DND-41 (cell line): ENCODE measurements around the gene SLC11A2.
"Not testable (repeated sequence)": the region's sequence is repeated elsewhere in the genome, so short reads cannot be mapped to it uniquely, and the experiment has no call there.

Experiments used
- ATAC-seq: fragments of 200-7000 bp; cut with Tn5 transposase; 3 replicates; pipeline ENCODE4 v1.9.1; 2021; ENCODE audit warnings: low read depth; ENCODE audit not compliant: insufficient read depth
- DNase-seq: peaks from one replicate; pipeline ENCODE4 v3.0.0-alpha.2; 2020
- H2AFZ ChIP-seq: 2 replicates; pipeline ENCODE4 v1.6.0; 2012; ENCODE audit warnings: low read depth, low read length
- H3K27ac ChIP-seq: 2 replicates; pipeline ENCODE4 v1.5.1; 2012; ENCODE audit warnings: low read length, inconsistent platforms
- H3K27me3 ChIP-seq: fragments of 200-600 bp; sonication (generic); 2 replicates; pipeline ENCODE4 v1.6.0; 2012; ENCODE audit warnings: low read length, mild to moderate bottlenecking, inconsistent platforms; ENCODE audit not compliant: insufficient read depth, poor library complexity
- H3K36me3 ChIP-seq: 2 replicates; pipeline ENCODE4 v1.5.1; 2012; ENCODE audit warnings: low read length, inconsistent platforms; ENCODE audit not compliant: insufficient read depth
- H3K4me1 ChIP-seq: 2 replicates; pipeline ENCODE4 v1.5.1; 2012; ENCODE audit warnings: mild to moderate bottlenecking, low read length; ENCODE audit not compliant: insufficient read depth
- H3K4me2 ChIP-seq: 2 replicates; pipeline ENCODE4 v1.6.0; 2012; ENCODE audit warnings: mild to moderate bottlenecking, moderate library complexity, low read length, inconsistent platforms; ENCODE audit not compliant: insufficient read depth
- H3K4me3 ChIP-seq, 2 experiments: fragments of 200-600 bp in 1 of 2; shearing (Covaris generic) in 1 of 2; 2 replicates each; pipeline ENCODE4 v1.5.1; 2012 to 2016; ENCODE audit warnings: inconsistent platforms in 2 of 2, low read length in 2 of 2, mild to moderate bottlenecking in 2 of 2, low read depth in 1 of 2, moderate library complexity in 1 of 2
- H3K79me2 ChIP-seq: 2 replicates; pipeline ENCODE4 v1.6.0; 2012; ENCODE audit warnings: low read length, inconsistent platforms; ENCODE audit not compliant: insufficient read depth
- H3K9ac ChIP-seq: 2 replicates; pipeline ENCODE4 v1.6.0; 2012; ENCODE audit warnings: low read depth, mild to moderate bottlenecking, inconsistent platforms, low read length, moderate library complexity
- H3K9me3 ChIP-seq: 2 replicates; pipeline ENCODE4 v1.5.1; 2012; ENCODE audit warnings: low read length, moderate library complexity, mild to moderate bottlenecking, inconsistent platforms; ENCODE audit not compliant: insufficient read depth, severe bottlenecking
- H4K20me1 ChIP-seq: 2 replicates; pipeline ENCODE4 v1.6.0; 2012; ENCODE audit warnings: low read length; ENCODE audit not compliant: insufficient read depth
- CTCF ChIP-seq: IDR thresholded peaks from 2 replicates; pipeline ENCODE4 v1.5.1; 2012; ENCODE audit warnings: borderline replicate concordance, low read length, moderate library complexity, mild to moderate bottlenecking; ENCODE audit not compliant: poor library complexity, severe bottlenecking; ENCODE audit errors: extremely low read depth
- EZH2 ChIP-seq: IDR thresholded peaks from 3 replicates; pipeline ENCODE4 v1.6.1; 2012; ENCODE audit warnings: borderline replicate concordance, low read depth, mild to moderate bottlenecking, moderate library complexity, low read length, inconsistent platforms; ENCODE audit not compliant: severe bottlenecking

The SLC11A2 gene

GRCh38 chr12:50933459-50934124 is 92.6 kb downstream of the SLC11A2 start:
- DNase-seq (no peak), ATAC-seq (no peak; the same call in 2 of the 3 replicates)
- H3K9ac ChIP-seq = no peak overlapping the region
- no peak overlapping the region for H3K4me3 ChIP-seq
- peaks cover 17% of the 10 kb centered on the region for H3K4me1 ChIP-seq
- no peak overlapping the region for H2AFZ ChIP-seq
- H3K27me3 ChIP-seq = no peaks in the 10 kb centered on the region
- H4K20me1 ChIP-seq = no peaks in the 10 kb centered on the region
- H3K36me3 ChIP-seq = peaks cover 6% of the 10 kb centered on the region; the same call in 1 of the 2 replicates
- H3K9me3 ChIP-seq = peaks cover 18% of the 10 kb centered on the region
- TF ChIP-seq CTCF (no peak), EZH2 (no peak)
- H3K4me2 ChIP-seq = no peak overlapping the region
- H3K79me2 ChIP-seq = no peaks in the 10 kb centered on the region
- H3K27ac ChIP-seq = no peak overlapping the region

GRCh38 chr12:50932787-50933280 is 93.3 kb downstream of the SLC11A2 start:
- no peak overlapping the region for H2AFZ ChIP-seq
- peaks cover 6% of the 10 kb centered on the region; the same call in 1 of the 2 replicates for H3K36me3 ChIP-seq
- peaks cover 25% of the 10 kb centered on the region for H3K4me1 ChIP-seq

GRCh38 chr12:50930477-50930876 is 95.7 kb downstream of the SLC11A2 start:
- not testable (repeated sequence) for H2AFZ ChIP-seq, H3K27ac ChIP-seq, H3K9me3 ChIP-seq, H3K4me3 ChIP-seq, H3K27me3 ChIP-seq, H3K36me3 ChIP-seq, H4K20me1 ChIP-seq, H3K79me2 ChIP-seq, H3K9ac ChIP-seq, ATAC-seq, H3K4me2 ChIP-seq, DNase-seq
- H3K4me1 ChIP-seq = peaks cover 47% of the 10 kb centered on the region

More at GRCh38 chr12:50932787-50933280, 93.3 kb downstream of the SLC11A2 start:
- TF ChIP-seq EZH2 (no peak), CTCF (no peak)
- Histone ChIP-seq H3K27me3 (no peaks in the 10 kb centered on the region), H3K27ac (no peak overlapping the region), H3K4me3 (no peak overlapping the region), H3K9me3 (peaks cover 10% of the 10 kb centered on the region), H4K20me1 (no peaks in the 10 kb centered on the region), H3K4me2 (no peak overlapping the region), H3K9ac (no peak overlapping the region), H3K79me2 (no peaks in the 10 kb centered on the region)
- no peak for ATAC-seq
- DNase-seq = no peak

GRCh38 chr12:50929831-50930230 is 96.4 kb downstream of the SLC11A2 start:
- H3K9me3 ChIP-seq = no peaks in the 10 kb centered on the region
- no peak overlapping the region for H3K4me3 ChIP-seq
- DNase-seq (no peak), ATAC-seq (no peak)
- H4K20me1 ChIP-seq = no peaks in the 10 kb centered on the region
- H3K79me2 ChIP-seq = no peaks in the 10 kb centered on the region
- H3K36me3 ChIP-seq = no peaks in the 10 kb centered on the region
- TF ChIP-seq EZH2 (no peak), CTCF (no peak)
- H3K4me2 ChIP-seq = no peak overlapping the region
- no peaks in the 10 kb centered on the region for H3K27me3 ChIP-seq
- H3K9ac ChIP-seq = no peak overlapping the region
- H2AFZ ChIP-seq = no peak overlapping the region
- H3K4me1 ChIP-seq = peaks cover 54% of the 10 kb centered on the region
- no peak overlapping the region for H3K27ac ChIP-seq
